A673 (cell line): Measurements from ENCODE around the gene MCUB. TPM values are rescaled to one million over a fixed set of nuclear protein-coding genes. Genes with fewer than 3 reads are reported as not detected.
A peak's percentile ranks its signal among the peaks of the same experiment; 100 is the strongest.

Source experiments
- BruUV-seq: library from RNA; stranded (reverse); fragments of 400-500 nt; replicated peaks from 2 replicates; lab custom pipeline; 2021; lab: Mats Ljungman, UMichigan
- CTCF ChIA-PET: fragments of 300-600 bp; sonication (Branson Sonifier 250); formaldehyde crosslinking; loops from one replicate; lab custom pipeline; 2022; ENCODE audit warnings: antibody characterized with exemption; lab: Charles Lee
- POLR2A ChIA-PET: fragments of 300-600 bp; sonication (Branson Sonifier 250); formaldehyde crosslinking; loops from one replicate; lab custom pipeline; 2022; ENCODE audit warnings: antibody characterized with exemption; ENCODE audit not compliant: low non-redundant PET; lab: Charles Lee
- DNase-seq: peaks from one replicate; pipeline ENCODE4 v3.0.0-alpha.2; 2015; ENCODE audit warnings: low spot score
- H3K27ac ChIP-seq: fragments of 200-600 bp; sonication (generic); 2 replicates; pipeline ENCODE4 v1.5.1; 2016; ENCODE audit warnings: mixed run types, low read depth, mild to moderate bottlenecking, mixed read lengths, antibody characterized with exemption, low read length; ENCODE audit not compliant: poor library complexity, severe bottlenecking
- H3K27me3 ChIP-seq: fragments of 200-600 bp; sonication (generic); replicated peaks from 2 replicates; pipeline ENCODE4 v1.6.1; 2017; ENCODE audit warnings: mixed run types, low read depth, mild to moderate bottlenecking, mixed read lengths, antibody characterized with exemption, low read length; ENCODE audit not compliant: insufficient read depth, poor library complexity
- H3K36me3 ChIP-seq: fragments of 200-600 bp; sonication (generic); 2 replicates; pipeline ENCODE4 v1.6.1; 2016; ENCODE audit warnings: mixed run types, mild to moderate bottlenecking, mixed read lengths, antibody characterized with exemption, low read length; ENCODE audit not compliant: insufficient read depth, poor library complexity, severe bottlenecking
- H3K4me1 ChIP-seq: fragments of 200-600 bp; sonication (generic); 2 replicates; pipeline ENCODE4 v1.6.1; 2017; ENCODE audit warnings: mixed run types, mild to moderate bottlenecking, mixed read lengths, antibody characterized with exemption, low read length; ENCODE audit not compliant: insufficient read depth, poor library complexity, severe bottlenecking
- H3K4me3 ChIP-seq: fragments of 200-600 bp; sonication (generic); 2 replicates; pipeline ENCODE4 v1.5.1; 2016; ENCODE audit warnings: low read depth, mixed run types, mild to moderate bottlenecking, mixed read lengths, low read length; ENCODE audit not compliant: poor library complexity, severe bottlenecking
- H3K9me3 ChIP-seq: fragments of 200-600 bp; sonication (generic); 2 replicates; pipeline ENCODE4 v1.6.1; 2016; ENCODE audit warnings: mixed run types, low read depth, mild to moderate bottlenecking, mixed read lengths, antibody characterized with exemption, low read length; ENCODE audit not compliant: poor library complexity, severe bottlenecking
- EZH2 ChIP-seq: fragments of 200-600 bp; sonication (generic); IDR thresholded peaks from 2 replicates; pipeline ENCODE4 v1.6.1; 2017; ENCODE audit warnings: borderline replicate concordance, low read depth, mild to moderate bottlenecking, mixed read lengths, antibody characterized with exemption, low read length; ENCODE audit not compliant: poor library complexity, severe bottlenecking
- intact Hi-C: fragments of 100-400 bp; cut with micrococcal nuclease; formaldehyde crosslinking; loops from one replicate; pipeline ENCODE4 v1.10.0; 2022; ENCODE audit not compliant: unreplicated experiment
- total RNA-seq: library from RNA; stranded (reverse); gene quantifications from 2 replicates; pipeline ENCODE4 v1.2.3, GENCODE V29; 2021
- TF ChIP-seq, protein P1 (sequence below): fragments of 300-800, 200-600 bp; sonication (generic); conservative IDR thresholded peaks from 2 replicates; pipeline ENCODE4 v1.5.1; 2017; ENCODE audit warnings: low read depth, mild to moderate bottlenecking, antibody characterized with exemption, low read length, moderate library complexity, mixed read lengths

MCUB gene
- total RNA-seq, 1 experiment from 2014 or later = 30.0 TPM

DNA sequence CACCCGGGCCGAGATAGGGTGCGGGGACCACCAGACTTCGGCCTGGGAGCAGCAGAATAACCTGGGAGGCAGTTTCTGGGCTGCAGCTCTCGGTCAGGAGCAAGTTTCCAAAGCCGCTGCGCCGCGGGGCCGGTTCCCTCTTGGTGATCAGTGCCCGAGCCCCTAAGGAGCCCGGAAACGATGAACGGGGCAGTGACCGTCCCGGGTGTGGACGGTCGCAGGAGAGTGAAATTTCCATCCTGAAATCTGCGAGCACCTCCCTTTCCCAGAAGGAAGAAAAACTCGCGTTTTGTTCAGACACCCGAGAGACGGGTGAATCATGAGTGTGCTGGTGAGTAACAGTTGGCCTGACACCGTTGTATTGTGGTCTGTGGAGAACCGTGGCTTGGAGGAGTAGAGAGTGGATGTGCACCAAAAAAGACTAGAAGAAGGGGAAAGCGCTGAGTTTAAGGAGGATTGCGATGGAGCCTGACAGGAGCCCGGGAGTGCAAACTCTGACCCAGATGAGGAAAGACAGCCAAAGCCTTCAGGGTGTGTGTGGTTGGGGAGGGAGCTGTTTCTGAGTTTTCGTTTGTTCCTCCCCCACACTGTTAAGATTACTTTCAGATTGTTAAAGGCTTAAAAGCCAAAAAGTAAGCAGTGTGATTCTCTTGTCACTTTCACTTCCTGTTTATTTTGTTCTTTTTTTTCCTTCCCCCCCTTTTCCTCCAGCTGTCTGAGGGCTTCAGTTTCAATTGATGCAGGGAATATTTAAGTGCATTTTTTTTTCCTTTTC is 828 bp downstream of the MCUB start:
- peaks cover 25% of the 10 kb centered on the region for H3K4me1 ChIP-seq
- no peaks in the 10 kb centered on the region for H3K9me3 ChIP-seq
- H3K36me3 ChIP-seq = no peaks in the 10 kb centered on the region
- POLR2A ChIA-PET = interaction anchor here (0.7 kb wide), 1 partner anchor 35 kb away, joined by 14 read pairs; no protein-coding TSS in a partner anchor
- DNase-seq = peak; percentile 53
- H3K27ac ChIP-seq = peak overlapping the region; percentile 80
- intact Hi-C loops = loop anchor here (5.0 kb wide), 1 partner anchor 96 kb away; no protein-coding TSS in a partner anchor
- TSS peak; percentile 32 for BruUV-seq
- peak overlapping the region; percentile 90 for H3K4me3 ChIP-seq
- H3K27me3 ChIP-seq = no peaks in the 10 kb centered on the region
- TF ChIP-seq, protein P1, sequence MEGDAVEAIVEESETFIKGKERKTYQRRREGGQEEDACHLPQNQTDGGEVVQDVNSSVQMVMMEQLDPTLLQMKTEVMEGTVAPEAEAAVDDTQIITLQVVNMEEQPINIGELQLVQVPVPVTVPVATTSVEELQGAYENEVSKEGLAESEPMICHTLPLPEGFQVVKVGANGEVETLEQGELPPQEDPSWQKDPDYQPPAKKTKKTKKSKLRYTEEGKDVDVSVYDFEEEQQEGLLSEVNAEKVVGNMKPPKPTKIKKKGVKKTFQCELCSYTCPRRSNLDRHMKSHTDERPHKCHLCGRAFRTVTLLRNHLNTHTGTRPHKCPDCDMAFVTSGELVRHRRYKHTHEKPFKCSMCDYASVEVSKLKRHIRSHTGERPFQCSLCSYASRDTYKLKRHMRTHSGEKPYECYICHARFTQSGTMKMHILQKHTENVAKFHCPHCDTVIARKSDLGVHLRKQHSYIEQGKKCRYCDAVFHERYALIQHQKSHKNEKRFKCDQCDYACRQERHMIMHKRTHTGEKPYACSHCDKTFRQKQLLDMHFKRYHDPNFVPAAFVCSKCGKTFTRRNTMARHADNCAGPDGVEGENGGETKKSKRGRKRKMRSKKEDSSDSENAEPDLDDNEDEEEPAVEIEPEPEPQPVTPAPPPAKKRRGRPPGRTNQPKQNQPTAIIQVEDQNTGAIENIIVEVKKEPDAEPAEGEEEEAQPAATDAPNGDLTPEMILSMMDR = no peak
- no peak for TF ChIP-seq EZH2
- CTCF ChIA-PET = interaction anchor here (0.7 to 1.1 kb wide), 2 partner anchors 14 to 431 kb away, joined by 3 to 5 read pairs; no protein-coding TSS in a partner anchor

DNA sequence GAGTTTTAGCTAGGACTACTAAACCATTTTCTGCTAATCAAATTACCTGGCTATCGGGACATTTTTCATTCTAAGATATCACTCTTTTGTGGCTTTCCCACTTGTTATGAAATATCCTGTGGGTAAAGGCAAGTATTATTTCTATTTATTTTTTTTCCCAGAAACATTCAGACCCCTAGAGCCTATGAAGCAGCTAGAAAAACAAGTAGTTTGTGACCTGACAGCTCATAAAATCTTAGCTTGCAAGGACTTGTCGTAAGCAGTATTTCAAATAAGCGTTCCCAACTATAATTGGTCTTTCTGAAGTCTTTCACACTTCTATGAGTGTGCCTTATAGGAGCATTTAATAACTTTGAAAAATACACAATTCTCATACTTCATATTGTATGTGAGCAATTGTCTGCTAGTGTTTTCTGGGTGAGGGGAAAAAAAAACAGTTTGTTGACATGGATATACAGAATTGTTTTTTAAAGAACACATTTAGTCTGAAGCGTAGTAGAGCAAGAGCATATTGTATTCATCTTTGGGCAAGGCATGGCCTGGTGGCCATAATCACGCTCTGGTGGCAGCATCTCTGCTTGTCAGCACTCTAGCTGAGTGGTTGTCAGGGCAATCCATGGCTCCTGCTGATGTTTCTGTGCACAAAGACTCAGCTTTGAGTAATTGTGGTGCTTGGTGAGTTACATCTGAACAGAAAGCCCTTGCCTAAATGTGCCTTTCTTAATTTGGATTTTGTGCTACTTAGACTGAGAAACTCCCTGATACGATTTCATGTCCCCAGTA is 2.6 kb downstream of the MCUB start:
- ChIA-PET CTCF (no interaction called here), POLR2A (no interaction called here)
- no peaks in the 10 kb centered on the region for H3K27me3 ChIP-seq
- no peak for TF ChIP-seq EZH2
- TF ChIP-seq, protein P1 = no peak
- no peaks in the 10 kb centered on the region for H3K36me3 ChIP-seq
- no peak for DNase-seq
- H3K4me1 ChIP-seq = peaks cover 25% of the 10 kb centered on the region
- no peak overlapping the region for H3K4me3 ChIP-seq
- no TSS peak for BruUV-seq
- intact Hi-C loops = loop anchor here (5.0 kb wide), 1 partner anchor 95 kb away; no protein-coding TSS in a partner anchor
- no peak overlapping the region for H3K27ac ChIP-seq
- H3K9me3 ChIP-seq = no peaks in the 10 kb centered on the region

GRCh38 chr4:109571494-109571893 is 11.4 kb downstream of the MCUB start:
- ChIA-PET POLR2A (no interaction called here), CTCF (no interaction called here)
- H3K4me3 ChIP-seq = no peak overlapping the region
- H3K4me1 ChIP-seq = peaks cover 19% of the 10 kb centered on the region
- intact Hi-C loops = loop anchor here (5.0 kb wide), 2 partner anchors 139 to 231 kb away; partner anchors contain the start of genes CFI and SEC24B
- H3K36me3 ChIP-seq = no peaks in the 10 kb centered on the region
- no peak for DNase-seq
- TF ChIP-seq, protein P1 = no peak
- no peak for TF ChIP-seq EZH2
- BruUV-seq = no TSS peak
- no peaks in the 10 kb centered on the region for H3K9me3 ChIP-seq
- no peak overlapping the region for H3K27ac ChIP-seq
- H3K27me3 ChIP-seq = no peaks in the 10 kb centered on the region
